Prostate gland (tissue), 2 donors: ENCODE results near the gene GULP1.

Experiments
- POLR2A ChIP-seq: fragments of 450-650 bp; IDR thresholded peaks from one replicate; pipeline ENCODE4 v1.6.1; 2016; ENCODE audit warnings: antibody characterized with exemption, mild to moderate bottlenecking
- TF ChIP-seq, protein P1 (sequence below), 4 experiments: fragments of 200-600 bp in 2 of 4; fragments of 450-650 bp in 2 of 4; sonication (generic) in 2 of 4; IDR thresholded peaks; 1 replicate in 3 of 4; 2 replicates in 1 of 4; pipeline ENCODE4 v1.5.1; 2016 to 2019; ENCODE audit warnings: antibody characterized with exemption in 4 of 4, mild to moderate bottlenecking in 2 of 4, moderate library complexity in 2 of 4

DNA sequence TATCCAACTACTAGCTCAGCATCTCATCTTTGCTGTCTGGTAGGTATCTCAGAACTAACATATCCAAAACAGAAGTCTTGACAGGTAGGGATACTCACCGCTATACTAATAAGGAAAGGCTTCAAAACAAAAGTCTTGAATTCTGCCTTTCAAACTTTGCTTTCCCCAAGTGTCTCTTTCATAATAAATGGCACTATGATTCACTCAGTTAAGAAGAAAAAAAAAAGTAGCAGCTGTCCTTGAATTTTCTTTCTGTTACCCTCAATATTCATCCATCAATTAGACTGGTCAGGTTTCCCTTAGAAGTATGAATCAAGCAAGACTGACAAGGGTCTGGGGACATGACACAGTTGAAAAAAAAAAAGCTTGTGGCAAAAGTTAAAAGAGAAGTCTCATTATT is 175.1 kb downstream of the GULP1 start:
- no peak for TF ChIP-seq POLR2A
- TF ChIP-seq, protein P1, sequence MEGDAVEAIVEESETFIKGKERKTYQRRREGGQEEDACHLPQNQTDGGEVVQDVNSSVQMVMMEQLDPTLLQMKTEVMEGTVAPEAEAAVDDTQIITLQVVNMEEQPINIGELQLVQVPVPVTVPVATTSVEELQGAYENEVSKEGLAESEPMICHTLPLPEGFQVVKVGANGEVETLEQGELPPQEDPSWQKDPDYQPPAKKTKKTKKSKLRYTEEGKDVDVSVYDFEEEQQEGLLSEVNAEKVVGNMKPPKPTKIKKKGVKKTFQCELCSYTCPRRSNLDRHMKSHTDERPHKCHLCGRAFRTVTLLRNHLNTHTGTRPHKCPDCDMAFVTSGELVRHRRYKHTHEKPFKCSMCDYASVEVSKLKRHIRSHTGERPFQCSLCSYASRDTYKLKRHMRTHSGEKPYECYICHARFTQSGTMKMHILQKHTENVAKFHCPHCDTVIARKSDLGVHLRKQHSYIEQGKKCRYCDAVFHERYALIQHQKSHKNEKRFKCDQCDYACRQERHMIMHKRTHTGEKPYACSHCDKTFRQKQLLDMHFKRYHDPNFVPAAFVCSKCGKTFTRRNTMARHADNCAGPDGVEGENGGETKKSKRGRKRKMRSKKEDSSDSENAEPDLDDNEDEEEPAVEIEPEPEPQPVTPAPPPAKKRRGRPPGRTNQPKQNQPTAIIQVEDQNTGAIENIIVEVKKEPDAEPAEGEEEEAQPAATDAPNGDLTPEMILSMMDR (IDR thresholded peaks at IDR 0.05): no peak
